Thymus (tissue), 11 donors: ENCODE results near the gene SPDYC. TPM values are rescaled to one million over a fixed set of nuclear protein-coding genes. Genes with fewer than 3 reads are reported as not detected.

Source experiments
- DNase-seq, 9 donors: peaks; one replicate each; pipeline ENCODE4 v3.0.0-alpha.2; 2013; ENCODE audit warnings: low spot score in 9 of 9, low read depth in 6 of 9, missing footprints in 1 of 9
- H3K27ac ChIP-seq, 2 donors: one replicate each; pipeline ENCODE4 v1.5.1; 2013; ENCODE audit warnings: control low read depth in 1 of 2, low read depth in 1 of 2, low read length in 1 of 2, mild to moderate bottlenecking in 1 of 2, moderate library complexity in 1 of 2
- H3K27me3 ChIP-seq, 2 donors: one replicate each; pipeline ENCODE4 v1.5.1; 2013; ENCODE audit warnings: low read length in 1 of 2; ENCODE audit not compliant: control insufficient read depth in 2 of 2, insufficient read depth in 1 of 2
- H3K36me3 ChIP-seq, 2 donors: one replicate each; pipeline ENCODE4 v1.5.1; 2013; ENCODE audit warnings: low read length in 1 of 2, mild to moderate bottlenecking in 1 of 2, moderate library complexity in 1 of 2; ENCODE audit not compliant: control insufficient read depth in 2 of 2, insufficient read depth in 2 of 2
- H3K4me1 ChIP-seq, 2 donors: one replicate each; pipeline ENCODE4 v1.5.1; 2013; ENCODE audit warnings: low read length in 2 of 2; ENCODE audit not compliant: control insufficient read depth in 2 of 2, insufficient read depth in 2 of 2
- H3K4me3 ChIP-seq, 2 donors: one replicate each; pipeline ENCODE4 v1.5.1; 2013; ENCODE audit warnings: low read length in 2 of 2, control low read depth in 1 of 2, mild to moderate bottlenecking in 1 of 2
- H3K9me3 ChIP-seq, 2 donors: one replicate each; pipeline ENCODE4 v1.5.1; 2013; ENCODE audit warnings: low read length in 1 of 2, mild to moderate bottlenecking in 1 of 2; ENCODE audit not compliant: control insufficient read depth in 2 of 2, insufficient read depth in 1 of 2
- WGBS: extraction: QIAGEN DNeasy Blood & Tissue Kit; methylation state at CpG from one replicate; pipeline ENCODE4 v1.1.7; 2013; 5-methylcytosine and 5-hydroxymethylcytosine counted together
- polyA plus RNA-seq: library from polyadenylated mRNA; stranded (reverse); fragments of 200-250 nt; gene quantifications from one replicate; pipeline ENCODE4 v1.2.3, GENCODE V29; 2013
- total RNA-seq: library from RNA; stranded (reverse); fragments of 120-200 nt; gene quantifications from one replicate; pipeline ENCODE4 v1.2.4, GENCODE V29; 2013
- donor health status: healthy.

Gene SPDYC
- total and polyA plus RNA-seq, 2 donors: 0.11 TPM; not detected in 1

DNA sequence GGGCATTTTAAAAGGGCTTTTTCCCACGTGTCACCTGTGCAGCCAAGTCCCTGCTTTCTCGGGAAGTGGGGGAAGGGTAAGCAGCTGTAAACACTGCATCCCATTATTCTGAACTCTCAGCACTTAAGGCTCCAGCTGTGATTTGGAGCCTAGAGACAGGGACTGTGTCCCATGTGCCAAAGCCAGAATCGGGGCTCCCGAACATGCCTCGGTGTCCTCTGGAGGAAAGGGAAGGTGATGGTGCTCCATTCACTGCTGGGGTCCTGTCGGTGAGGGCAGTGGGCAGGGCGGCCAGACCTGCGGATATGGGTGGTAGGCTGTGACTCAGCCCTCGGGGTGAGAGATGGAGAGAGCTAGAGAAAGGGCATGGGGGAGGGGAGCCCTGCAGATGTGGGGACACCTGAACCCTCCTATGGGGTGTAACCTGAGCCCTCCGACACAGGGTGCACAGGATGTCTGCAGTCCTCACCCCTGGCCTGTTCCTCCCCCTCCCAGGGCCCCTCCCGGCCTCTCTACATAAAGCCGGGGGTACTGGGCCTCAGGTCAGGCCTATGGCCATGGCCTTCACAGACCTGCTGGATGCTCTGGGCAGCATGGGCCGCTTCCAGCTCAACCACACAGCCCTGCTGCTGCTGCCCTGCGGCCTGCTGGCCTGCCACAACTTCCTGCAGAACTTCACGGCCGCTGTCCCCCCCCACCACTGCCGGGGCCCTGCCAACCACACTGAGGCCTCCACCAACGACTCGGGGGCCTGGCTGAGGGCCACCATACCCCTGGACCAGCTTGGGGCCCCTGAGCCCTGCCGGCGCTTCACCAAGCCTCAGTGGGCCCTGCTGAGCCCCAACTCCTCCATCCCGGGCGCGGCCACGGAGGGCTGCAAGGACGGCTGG, 43.5 kb downstream of the SPDYC start:
- no peaks in the 10 kb centered on the region for H3K9me3 ChIP-seq
- peaks cover 25 to 35% of the 10 kb centered on the region in 2 donors for H3K4me1 ChIP-seq
- 18% methylated on average over 26 of the region's 26 CpGs for WGBS
- peak in 4 of 9 donors; percentile 45 to 58 (median 50) for DNase-seq
- H3K27ac ChIP-seq: peak overlapping the region in 1 of 2 donors; percentile 25
- H3K36me3 ChIP-seq: peaks cover 31 to 33% of the 10 kb centered on the region in 2 donors
- no peaks in the 10 kb centered on the region for H3K27me3 ChIP-seq
- no peak overlapping the region for H3K4me3 ChIP-seq

- Histone ChIP-seq H3K9me3 (no peaks in the 10 kb centered on the region), H3K4me3 (no peak overlapping the region), H3K36me3 (peaks cover 23 to 29% of the 10 kb centered on the region in 2 donors), H3K4me1 (peaks cover 25 to 35% of the 10 kb centered on the region in 2 donors), H3K27ac (no peak overlapping the region), H3K27me3 (no peaks in the 10 kb centered on the region)
- no peak for DNase-seq
- WGBS: 64% methylated on average over 16 of the region's 16 CpGs
Observed at GRCh38 chr11:65214212-65214845, 44.3 kb downstream of the SPDYC start.

DNA sequence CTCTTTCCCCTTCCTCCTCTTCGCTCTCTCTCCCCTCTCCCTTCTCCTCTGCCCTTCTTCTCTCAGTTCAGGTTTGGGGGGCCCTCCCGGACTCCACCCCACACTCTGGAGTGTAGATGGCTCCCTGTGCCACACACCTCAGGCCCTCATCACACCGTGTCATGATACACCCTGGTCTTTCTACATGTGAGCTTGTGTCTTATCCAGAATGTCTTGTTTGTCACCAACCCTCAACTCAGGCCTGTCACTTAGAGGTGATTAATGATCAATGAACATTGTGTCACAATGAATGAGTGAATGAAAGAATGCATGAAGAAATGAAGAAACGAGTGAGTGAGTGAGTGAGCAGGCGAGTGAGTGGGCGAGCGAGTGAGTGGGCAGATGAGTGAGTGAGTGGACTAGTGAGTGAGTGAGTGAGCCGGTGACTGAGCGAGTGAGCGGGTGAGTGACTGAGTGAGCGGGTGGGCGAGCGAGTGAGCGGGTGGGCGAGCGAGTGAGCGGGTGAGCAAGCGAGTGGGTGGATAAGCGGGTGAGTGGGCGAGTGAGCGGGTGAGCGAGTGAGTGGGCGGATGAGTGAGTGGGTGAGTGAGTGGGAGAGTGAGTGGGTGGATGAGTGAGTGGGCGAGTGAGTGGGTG, 45.5 kb downstream of the SPDYC start:
- Histone ChIP-seq H3K27ac (no peak overlapping the region), H3K36me3 (peaks cover 11 to 16% of the 10 kb centered on the region in 2 donors), H3K4me1 (peaks cover 29 to 43% of the 10 kb centered on the region in 2 donors), H3K9me3 (no peaks in the 10 kb centered on the region), H3K4me3 (no peak overlapping the region), H3K27me3 (no peaks in the 10 kb centered on the region)
- 96% methylated on average over 24 of the region's 24 CpGs for WGBS
- DNase-seq: no peak

DNA sequence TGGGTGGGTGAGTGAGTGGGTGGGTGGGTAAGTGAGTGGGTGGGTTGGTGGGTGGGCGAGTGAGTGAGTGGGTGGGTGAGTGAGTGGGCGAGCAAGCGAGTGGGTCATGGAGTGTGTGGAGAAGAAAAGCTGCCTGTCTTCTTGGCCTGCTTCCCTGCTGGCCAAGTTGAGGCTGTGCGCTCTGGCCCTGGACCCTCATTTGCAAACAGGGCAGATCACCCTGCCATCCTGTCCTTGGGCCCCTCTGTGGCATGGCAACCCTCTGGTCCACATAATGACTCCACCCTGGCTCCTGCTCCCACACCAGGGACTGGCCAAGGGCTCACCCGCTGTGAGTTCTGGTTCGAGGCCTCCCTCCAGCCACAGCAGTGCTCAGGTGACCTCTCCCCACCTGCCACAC, 46.8 kb downstream of the SPDYC start:
- Histone ChIP-seq H3K36me3 (peaks cover 0 to 4% of the 10 kb centered on the region in 2 donors), H3K27ac (no peak overlapping the region), H3K9me3 (no peaks in the 10 kb centered on the region), H3K27me3 (no peaks in the 10 kb centered on the region), H3K4me3 (no peak overlapping the region), H3K4me1 (peaks cover 29 to 38% of the 10 kb centered on the region in 2 donors)
- WGBS: 98% methylated on average over 6 of the region's 6 CpGs
- DNase-seq: no peak

GRCh38 chr11:65217441-65218423, 47.7 kb downstream of the SPDYC start:
- no peaks in the 10 kb centered on the region for H3K36me3 ChIP-seq
- 97% methylated on average over 19 of the region's 19 CpGs for WGBS
- H3K4me3 ChIP-seq: no peak overlapping the region
- H3K9me3 ChIP-seq: no peaks in the 10 kb centered on the region
- no peak overlapping the region for H3K27ac ChIP-seq
- no peak for DNase-seq
- peaks cover 21 to 29% of the 10 kb centered on the region in 2 donors for H3K4me1 ChIP-seq
- H3K27me3 ChIP-seq: no peaks in the 10 kb centered on the region

- no peaks in the 10 kb centered on the region for H3K27me3 ChIP-seq
- no peak for DNase-seq
- H3K9me3 ChIP-seq: peaks cover 0 to 3% of the 10 kb centered on the region in 2 donors
- H3K4me1 ChIP-seq: peaks cover 16 to 26% of the 10 kb centered on the region in 2 donors
- no peak overlapping the region for H3K27ac ChIP-seq
- no peaks in the 10 kb centered on the region for H3K36me3 ChIP-seq
- no peak overlapping the region for H3K4me3 ChIP-seq
- 97% methylated on average over 9 of the region's 9 CpGs for WGBS
Observed at GRCh38 chr11:65218446-65218845, 48.4 kb downstream of the SPDYC start.

- WGBS: 86% methylated on average over 3 of the region's 3 CpGs
- H3K4me1 ChIP-seq: peaks cover 4 to 14% of the 10 kb centered on the region in 2 donors
- no peak for DNase-seq
Observed at GRCh38 chr11:65219930-65220213, 49.8 kb downstream of the SPDYC start.

DNA sequence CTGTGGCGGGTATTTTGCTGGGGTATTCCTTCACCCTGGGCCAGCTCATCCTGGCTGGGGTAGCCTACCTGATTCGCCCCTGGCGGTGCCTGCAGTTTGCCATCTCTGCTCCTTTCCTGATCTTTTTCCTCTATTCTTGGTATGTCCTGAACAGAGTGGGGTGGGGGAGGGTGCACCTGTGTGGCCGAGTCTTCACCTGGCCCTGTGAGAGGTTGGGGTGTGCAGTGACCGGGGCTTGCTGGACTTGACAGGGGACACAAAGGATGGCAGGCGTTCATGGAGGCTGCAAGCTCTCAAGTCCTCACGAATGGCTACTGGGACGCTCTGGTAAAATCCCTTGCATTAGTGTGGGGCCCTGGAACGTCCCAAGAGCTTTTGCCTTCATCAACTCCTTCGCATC, 51.0 kb downstream of the SPDYC start:
- WGBS: 97% methylated on average over 10 of the region's 10 CpGs
- peaks cover 0 to 3% of the 10 kb centered on the region in 2 donors for H3K9me3 ChIP-seq
- H3K4me3 ChIP-seq: no peak overlapping the region
- no peaks in the 10 kb centered on the region for H3K36me3 ChIP-seq
- DNase-seq: no peak
- H3K27me3 ChIP-seq: peaks cover 0 to 13% of the 10 kb centered on the region in 2 donors
- H3K4me1 ChIP-seq: peaks cover 8 to 25% of the 10 kb centered on the region in 2 donors
- H3K27ac ChIP-seq: no peak overlapping the region

More at GRCh38 chr11:65219930-65220213, 49.8 kb downstream of the SPDYC start:
- peaks cover 0 to 2% of the 10 kb centered on the region in 2 donors for H3K27me3 ChIP-seq
- H3K9me3 ChIP-seq: peaks cover 0 to 3% of the 10 kb centered on the region in 2 donors
- no peaks in the 10 kb centered on the region for H3K36me3 ChIP-seq
- H3K4me3 ChIP-seq: no peak overlapping the region
- H3K27ac ChIP-seq: no peak overlapping the region
